ENCODE results near the gene BICD1.
"Not testable (repeated sequence)": the region's sequence is repeated elsewhere in the genome, so short reads cannot be mapped to it uniquely, and the experiment has no call there.

The BICD1 gene

GRCh38 chr12:32191445-32191844, 84.8 kb downstream of the BICD1 start:
- no peak for DNase-seq (ENCODE audit: low read depth in 2 of 2)

DNA sequence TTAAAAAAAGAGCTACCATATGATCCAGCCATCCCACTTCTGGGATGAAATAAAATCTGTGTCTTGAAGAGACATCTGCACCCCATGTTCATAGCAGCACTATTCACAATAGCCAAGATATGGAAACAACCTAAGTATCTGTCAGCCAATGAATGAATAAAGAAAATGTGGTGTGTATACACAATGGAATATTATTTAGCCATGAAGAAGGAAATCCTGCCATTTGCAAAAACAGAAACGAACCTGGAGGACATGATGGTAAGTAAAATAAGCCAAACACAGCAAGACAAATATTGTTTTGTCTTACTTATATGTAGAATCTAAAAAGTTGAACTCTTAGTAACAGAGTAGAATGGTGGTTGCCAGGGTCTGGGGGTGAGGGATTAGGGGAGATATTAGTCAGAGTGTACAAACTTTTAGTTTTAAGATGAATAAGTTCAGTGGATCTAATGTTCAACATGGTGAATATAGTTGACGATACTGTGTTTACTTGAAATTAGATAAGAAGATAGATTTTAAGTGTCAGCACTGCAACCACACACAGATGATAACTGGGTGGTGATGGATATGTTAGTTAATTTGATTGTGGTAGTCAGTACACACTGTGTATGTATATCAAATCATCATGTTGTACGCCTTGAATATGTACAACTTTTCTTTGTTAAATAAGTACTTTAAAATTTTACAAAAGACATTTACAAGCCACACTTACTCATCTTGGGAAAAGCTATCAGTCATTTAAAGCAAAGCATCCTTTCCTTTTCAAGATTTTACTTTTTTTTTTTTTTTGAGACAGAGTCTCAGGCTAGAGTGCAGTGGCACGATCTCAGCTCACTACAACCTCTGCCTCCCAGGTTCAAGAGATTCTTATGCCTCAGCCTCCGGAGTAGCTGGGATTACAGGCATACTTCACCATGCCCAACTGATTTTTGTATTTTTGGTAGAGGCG, 89.9 kb downstream of the BICD1 start:
- DNase-seq (ENCODE audit: low read depth in 2 of 2): no peak

GRCh38 chr12:32197421-32197820, 90.8 kb downstream of the BICD1 start:
- peak in 1 of 2 experiments; percentile 10 for DNase-seq (ENCODE audit: low read depth in 2 of 2)

DNA sequence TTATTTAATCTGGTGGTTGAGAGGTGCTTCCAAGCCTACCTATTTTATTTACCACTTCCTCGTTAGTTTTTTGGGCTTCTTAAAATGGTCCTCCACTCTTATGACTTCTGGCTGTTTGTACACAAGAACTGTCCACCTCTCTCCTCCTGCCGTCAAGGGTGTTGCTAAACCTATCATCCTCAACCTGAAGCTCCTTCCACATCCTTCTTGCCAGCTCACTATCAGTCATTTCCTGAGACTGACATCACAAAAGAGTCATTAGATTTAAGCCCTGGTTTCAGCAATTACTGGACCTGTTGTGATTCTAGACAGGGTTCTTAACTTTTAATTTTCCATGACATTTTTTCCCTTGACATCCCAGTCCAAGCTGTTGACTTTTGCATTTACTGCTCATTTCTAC, 91.9 kb downstream of the BICD1 start:
- DNase-seq (ENCODE audit: low read depth in 2 of 2): no peak

GRCh38 chr12:32201096-32201495, 94.4 kb downstream of the BICD1 start:
- no peak for DNase-seq (ENCODE audit: low read depth in 2 of 2)

- no peak for DNase-seq (ENCODE audit: low read depth in 2 of 2)
These were observed 95.3 kb downstream of the BICD1 start for GRCh38 chr12:32201976-32202375.

- DNase-seq (ENCODE audit: low read depth in 2 of 2): no peak
These were observed 99.1 kb downstream of the BICD1 start for GRCh38 chr12:32205731-32206130.

GRCh38 chr12:32208355-32208754, 101.7 kb downstream of the BICD1 start:
- no peak for DNase-seq (ENCODE audit: low read depth in 2 of 2)

DNA sequence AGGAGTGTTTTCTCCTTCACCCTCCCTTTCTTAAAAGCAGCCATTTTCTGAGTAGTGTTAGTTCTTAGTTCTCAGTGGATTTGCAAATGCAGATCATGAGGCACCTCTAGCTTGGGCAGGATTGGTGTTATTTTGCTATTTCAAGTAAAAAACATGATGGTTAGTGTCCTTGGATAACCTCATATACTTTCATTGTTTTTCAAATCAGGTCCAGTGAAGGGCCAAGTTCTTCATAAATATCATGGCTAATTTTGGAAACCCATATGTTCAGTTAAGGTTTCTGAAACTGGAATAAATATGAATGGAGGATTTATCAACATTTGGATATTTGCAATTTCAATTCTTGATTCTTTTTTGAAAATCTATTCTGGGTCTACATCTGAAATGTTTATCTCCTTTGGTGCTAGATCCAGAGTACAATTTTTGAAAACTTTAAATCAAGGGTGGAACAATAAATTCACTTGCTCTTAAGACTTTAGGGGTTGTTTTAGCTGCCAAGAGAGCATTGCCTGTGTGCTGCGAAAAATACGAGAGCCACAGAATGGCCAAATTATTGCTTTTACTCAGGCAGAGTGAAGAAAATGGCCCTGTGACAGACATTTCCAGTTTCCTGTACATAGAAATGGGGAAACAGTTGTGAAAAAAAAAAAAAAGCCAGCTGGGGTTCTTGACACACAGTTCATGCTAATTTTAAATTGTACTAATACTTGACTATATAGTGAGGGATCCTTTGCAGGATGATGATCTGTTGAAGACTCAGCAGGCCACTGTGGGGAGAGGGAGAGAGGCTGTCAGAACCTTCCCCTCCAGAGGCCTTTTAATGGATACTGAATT, 104.6 kb downstream of the BICD1 start:
- no peak for DNase-seq (ENCODE audit: low read depth in 2 of 2)

- DNase-seq (ENCODE audit: low read depth in 2 of 2): no peak
These were observed 105.2 kb downstream of the BICD1 start for GRCh38 chr12:32211900-32212156.

DNA sequence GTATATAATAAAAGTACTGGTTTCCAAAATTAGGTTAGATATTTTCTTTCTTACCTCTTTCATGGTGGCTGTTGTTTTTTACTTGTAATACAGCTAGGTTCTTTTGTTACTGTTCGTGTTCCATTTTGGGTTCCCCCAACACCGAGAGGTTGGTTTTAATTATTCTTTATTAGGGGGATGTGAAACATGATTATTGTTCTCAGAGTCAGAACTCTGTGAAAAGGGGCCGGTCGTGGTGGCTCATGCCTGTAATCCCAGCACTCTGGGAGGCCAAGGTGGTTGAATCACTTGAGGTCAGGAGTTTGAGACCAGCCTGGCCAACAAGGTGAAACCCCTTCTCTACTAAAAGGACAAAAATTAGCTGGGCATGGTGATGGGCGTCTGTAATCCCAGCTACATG, 108.1 kb downstream of the BICD1 start:
- no peak for DNase-seq (ENCODE audit: low read depth in 2 of 2)

- peak; percentile 81 to 82 for DNase-seq (ENCODE audit: low read depth in 2 of 2)
These were observed 111.0 kb downstream of the BICD1 start for GRCh38 chr12:32217354-32218310.

GRCh38 chr12:32223941-32224340, 117.3 kb downstream of the BICD1 start:
- DNase-seq (ENCODE audit: low read depth in 2 of 2): no peak

DNA sequence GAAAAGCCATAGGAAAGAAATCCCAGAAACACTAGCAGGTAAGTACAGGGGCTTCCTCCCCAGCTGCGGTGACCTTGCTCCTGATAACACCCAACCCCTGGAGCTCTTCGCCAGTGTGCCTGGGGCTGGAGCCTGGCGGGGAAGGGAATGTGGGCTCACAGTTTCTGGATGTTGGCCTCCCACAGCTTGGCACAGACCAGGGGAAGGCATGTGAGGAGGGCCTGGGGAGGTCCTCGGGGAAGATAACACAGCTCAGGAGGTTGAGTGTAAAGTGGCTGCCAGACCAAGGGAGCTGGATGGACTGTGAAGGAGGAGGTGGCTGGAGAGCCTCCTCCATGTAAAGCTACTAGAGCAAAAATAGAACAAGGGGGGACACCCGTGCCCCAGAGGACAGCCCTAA, 120.1 kb downstream of the BICD1 start:
- no peak for DNase-seq (ENCODE audit: low read depth in 2 of 2)

- no peak for DNase-seq (ENCODE audit: low read depth in 2 of 2)
These were observed 123.4 kb downstream of the BICD1 start for GRCh38 chr12:32229971-32230612.

- DNase-seq (ENCODE audit: low read depth in 2 of 2): no peak
These were observed 124.0 kb downstream of the BICD1 start for GRCh38 chr12:32230613-32230993.

DNA sequence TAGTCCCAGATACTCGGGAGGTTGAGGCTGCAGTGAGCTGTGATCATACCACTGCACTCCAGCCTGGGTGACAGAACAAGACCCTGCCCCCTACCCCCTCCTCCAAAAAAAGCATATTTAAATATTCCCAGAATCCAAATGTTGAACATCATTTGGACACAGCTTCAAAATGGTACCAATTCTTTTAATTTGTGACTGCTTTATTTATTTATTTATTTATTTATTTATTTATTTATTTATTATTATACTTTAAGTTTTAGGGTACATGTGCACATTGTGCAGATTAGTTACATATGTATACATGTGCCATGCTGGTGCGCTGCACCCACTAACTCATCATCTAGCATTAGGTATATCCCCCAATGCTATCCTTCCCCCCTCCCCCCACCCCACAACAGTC, 124.7 kb downstream of the BICD1 start:
- not testable (repeated sequence) for DNase-seq (ENCODE audit: low read depth in 2 of 2)

DNA sequence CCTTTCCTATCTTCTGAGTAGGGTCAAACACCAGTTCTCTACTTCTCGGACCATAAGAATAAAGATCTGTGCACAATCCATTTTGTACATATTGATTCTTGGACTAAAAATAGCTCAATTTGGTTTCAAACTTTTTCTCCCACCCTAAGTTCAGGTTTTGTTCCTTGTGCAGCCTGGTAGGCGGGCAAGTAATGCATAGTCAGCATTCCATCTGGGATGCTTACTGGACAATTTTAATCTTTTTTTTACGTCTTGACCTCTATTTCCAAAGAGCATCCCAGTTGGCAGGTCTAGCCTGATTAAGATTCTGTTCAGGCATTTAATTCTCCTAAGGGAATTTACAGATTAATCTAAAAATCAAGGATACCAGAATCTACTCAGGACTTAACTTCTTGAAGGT, 126.9 kb downstream of the BICD1 start:
- no peak for DNase-seq (ENCODE audit: low read depth in 2 of 2)

DNA sequence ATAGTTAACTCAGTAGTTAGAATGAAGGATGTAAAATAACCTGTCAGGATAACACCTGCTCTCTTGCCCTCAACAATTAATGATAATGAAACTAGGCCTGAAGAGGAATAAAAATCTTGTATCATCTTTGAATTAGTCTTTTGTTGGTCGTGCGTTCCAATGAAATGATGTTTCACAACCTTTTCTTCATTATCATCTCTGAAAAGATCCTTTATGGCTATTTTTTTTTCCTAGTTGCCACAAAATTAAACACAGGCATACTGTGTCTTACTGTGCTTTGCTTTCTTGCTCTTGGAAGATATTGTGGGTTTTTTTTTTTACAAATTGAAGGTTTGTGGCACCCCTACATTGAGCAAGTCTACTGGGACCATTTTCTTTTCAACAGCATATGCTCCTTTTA, 128.6 kb downstream of the BICD1 start:
- no peak for DNase-seq (ENCODE audit: low read depth in 2 of 2)

- peak in 1 of 2 experiments; percentile 31 for DNase-seq (ENCODE audit: low read depth in 2 of 2)
These were observed 133.5 kb downstream of the BICD1 start for GRCh38 chr12:32240162-32240561.

GRCh38 chr12:32240831-32241230, 134.2 kb downstream of the BICD1 start:
- no peak for DNase-seq (ENCODE audit: low read depth in 2 of 2)

Measured in fibroblast of skin of left biceps (primary cell).